Stimulated activated CD4-positive, alpha-beta T cell treated with anti-CD3 and anti-CD28 coated beads, Interleukin-15, amount 100 ng/mL, for 24 hours (primary cell): Measurements from ENCODE around the gene MEGF6.
"Not testable (repeated sequence)": the region's sequence is repeated elsewhere in the genome, so short reads cannot be mapped to it uniquely, and the experiment has no call there.

Experiments used
- DNase-seq: peaks from one replicate; pipeline ENCODE4 v3.0.0-alpha.2; 2020

MEGF6 gene

DNA sequence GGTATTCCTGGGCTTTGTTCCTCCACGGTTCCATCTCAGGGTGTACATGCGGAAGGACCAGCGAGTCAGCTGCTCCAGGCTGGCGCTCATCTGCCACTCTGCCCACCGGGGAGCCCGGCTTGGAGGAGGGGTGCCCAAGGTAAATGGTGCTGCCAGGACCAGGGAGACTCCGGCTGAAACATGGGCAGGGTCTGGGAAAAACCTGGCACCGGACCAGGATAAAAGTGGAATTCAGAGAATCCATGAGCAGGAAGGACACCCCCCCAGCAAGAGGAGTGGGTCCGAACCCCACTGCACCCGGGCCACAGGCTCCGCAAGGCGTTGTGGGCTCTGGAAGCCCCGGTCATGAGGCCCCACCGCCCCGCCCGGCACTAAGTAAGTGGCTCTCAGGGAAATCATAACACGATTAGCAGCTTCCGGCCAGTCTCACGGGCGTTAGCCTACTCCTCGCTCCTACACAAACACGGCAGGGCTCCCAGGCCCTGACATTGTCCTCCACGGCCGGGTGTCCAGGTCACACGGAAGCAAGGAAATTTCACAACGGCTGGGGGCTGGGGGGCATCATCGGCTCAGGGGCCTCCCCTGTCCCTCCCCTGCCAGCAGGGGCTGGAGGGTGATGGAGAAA is 21.1 kb downstream of the MEGF6 start:
- no peak for DNase-seq

- DNase-seq: no peak
Measured at GRCh38 chr1:3588395-3588794, 22.9 kb downstream of the MEGF6 start.

- DNase-seq: no peak
Measured at GRCh38 chr1:3586986-3587759, 24.1 kb downstream of the MEGF6 start.

DNA sequence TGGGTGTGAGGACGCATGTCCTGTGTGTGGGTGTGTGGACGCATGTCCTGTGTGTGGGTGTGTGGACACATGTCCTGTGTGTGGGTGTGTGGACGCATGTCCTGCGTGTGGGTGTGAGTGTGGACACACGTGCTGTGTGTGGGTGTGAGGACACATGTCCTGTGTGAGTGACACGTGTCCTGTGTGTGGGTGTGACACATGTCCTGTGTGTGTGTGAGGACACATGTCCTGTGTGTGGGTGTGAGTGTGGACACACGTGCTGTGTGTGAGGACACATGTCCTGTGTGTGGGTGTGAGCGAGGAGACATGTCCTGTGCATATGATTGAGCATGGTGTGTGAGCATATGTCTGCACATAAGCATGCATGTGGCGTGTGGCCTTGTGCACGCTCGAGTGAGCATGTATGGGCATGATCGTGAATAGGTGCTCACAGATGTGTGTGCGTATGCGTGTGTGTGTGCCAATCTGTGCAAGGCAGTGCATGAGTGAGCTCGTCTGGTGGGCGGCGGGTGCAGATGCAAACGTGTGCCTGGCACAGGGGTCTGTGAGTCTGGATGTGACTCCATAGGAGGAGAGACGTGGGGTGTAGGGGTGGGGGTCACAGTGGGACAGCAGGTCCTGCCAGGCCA is 25.3 kb downstream of the MEGF6 start:
- DNase-seq: no peak

DNA sequence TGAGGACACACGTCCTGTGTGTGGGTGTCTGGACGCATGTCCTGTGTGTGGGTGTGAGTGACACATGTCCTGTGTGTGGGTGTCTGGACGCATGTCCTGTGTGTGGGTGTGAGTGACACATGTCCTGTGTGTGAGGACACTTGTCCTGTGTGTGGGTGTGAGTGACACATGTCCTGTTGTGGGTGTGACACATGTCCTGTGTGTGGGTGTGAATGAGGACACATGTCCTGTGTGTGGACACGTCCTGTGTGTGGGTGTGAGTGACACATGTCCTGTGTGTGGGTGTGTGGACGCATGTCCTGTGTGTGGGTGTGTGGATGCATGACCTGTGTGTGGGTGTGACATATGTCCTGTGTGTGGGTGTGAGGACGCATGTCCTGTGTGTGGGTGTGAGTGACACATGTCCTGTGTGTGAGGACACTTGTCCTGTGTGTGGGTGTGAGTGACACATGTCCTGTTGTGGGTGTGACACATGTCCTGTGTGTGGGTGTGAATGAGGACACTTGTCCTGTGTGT is 25.9 kb downstream of the MEGF6 start:
- not testable (repeated sequence) for DNase-seq

- DNase-seq: peak; percentile 35
Measured at GRCh38 chr1:3584915-3585314, 26.4 kb downstream of the MEGF6 start.

DNA sequence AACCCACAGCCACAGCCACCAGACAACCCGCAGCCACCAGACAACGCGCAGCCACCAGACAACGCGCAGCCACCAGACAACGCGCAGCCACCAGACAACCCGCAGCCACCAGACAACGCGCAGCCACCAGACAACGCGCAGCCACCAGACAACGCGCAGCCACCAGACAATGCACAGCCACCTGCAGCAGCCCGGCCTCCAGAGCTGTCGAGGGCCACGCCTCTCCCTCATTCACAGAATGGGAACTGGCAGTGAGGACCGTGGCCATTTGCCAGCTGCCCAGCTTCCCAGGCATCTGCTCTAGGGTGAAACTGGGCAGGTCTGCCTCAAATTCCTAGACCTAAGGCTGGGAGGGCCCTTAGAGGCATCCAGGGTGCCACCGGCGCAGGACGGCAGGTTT is 27.6 kb downstream of the MEGF6 start:
- not testable (repeated sequence) for DNase-seq

DNA sequence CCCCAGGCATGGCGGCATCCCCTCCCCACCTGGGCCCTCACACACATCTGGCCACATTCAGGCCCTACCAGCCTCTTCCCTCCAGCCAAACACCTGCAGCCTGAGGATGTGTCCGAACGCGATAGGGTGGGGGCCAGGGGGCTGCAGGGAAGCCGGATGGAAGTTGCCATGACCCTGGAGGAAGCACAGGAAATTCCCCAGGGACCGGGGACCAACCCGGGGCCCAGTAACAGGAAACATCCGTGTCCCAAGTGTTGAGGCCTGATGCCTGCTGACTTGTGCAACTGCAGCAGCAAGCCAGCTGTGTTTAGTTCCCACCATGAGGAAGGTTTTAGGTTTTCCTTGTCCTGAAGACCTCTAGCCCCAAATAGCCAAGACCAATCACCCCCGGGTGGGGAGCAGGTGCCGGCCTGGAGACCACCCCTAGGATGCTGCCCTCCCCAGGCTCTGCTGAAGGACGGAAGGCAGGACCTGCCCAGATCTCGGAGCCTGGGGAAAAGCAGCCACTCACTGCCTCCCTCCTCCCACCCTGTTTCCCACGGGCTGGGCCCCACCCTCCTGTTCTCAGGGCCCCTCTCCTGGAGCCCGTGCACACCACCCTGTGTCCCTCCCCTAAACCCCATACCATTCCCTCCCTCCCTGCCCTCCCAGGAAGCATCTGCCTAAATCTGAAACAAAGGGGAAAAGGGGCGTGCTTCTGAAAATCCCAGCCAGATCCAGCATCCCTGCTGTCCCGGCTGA is 29.8 kb downstream of the MEGF6 start:
- DNase-seq: no peak

GRCh38 chr1:3580231-3580630 is 31.1 kb downstream of the MEGF6 start:
- no peak for DNase-seq

GRCh38 chr1:3579626-3580025 is 31.7 kb downstream of the MEGF6 start:
- no peak for DNase-seq

- DNase-seq: no peak
Measured at GRCh38 chr1:3578906-3579305, 32.4 kb downstream of the MEGF6 start.

- DNase-seq: no peak
Measured at GRCh38 chr1:3578433-3578805, 32.9 kb downstream of the MEGF6 start.

GRCh38 chr1:3577711-3578432 is 33.4 kb downstream of the MEGF6 start:
- no peak for DNase-seq

GRCh38 chr1:3577300-3577699 is 34.0 kb downstream of the MEGF6 start:
- no peak for DNase-seq

GRCh38 chr1:3575993-3576392 is 35.3 kb downstream of the MEGF6 start:
- DNase-seq: no peak

DNA sequence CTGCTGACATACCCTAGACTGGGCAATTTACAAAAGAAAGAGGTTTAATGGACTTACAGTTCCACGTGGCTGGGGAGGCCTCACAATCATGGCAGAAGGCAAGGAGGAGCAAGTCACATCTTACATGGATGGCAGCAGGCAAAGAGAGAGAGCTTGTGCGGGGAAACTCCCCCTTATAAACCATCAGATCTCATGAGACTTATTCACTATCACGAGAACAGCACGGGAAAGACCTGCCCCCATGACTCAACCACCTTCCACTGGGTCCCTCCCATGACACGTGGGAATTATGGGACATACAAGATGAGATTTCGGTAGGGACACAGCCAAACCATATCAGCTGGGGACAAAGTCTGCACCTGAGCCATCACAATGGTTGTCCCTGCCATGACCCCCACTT is 35.8 kb downstream of the MEGF6 start:
- not testable (repeated sequence) for DNase-seq

DNA sequence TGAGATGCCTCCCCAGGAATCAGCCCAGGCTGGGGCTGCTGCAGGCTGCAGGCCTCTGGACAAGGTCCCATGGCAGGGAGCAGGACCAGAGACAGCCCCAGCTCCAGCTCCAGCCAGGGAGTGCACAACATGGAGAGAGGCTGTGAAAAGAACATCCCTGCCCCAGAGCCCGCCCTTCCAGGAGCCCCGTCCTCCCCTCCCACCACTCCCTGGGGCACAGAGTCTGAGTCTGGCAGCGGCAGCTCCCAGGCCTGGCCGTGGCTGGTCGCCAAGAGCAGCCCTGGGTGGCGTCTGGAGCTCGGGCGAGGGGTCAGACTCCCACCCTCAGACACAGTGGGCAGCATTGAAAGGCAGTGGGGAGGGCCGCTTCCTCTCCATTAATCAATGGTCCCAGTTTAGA is 37.8 kb downstream of the MEGF6 start:
- DNase-seq: no peak

DNA sequence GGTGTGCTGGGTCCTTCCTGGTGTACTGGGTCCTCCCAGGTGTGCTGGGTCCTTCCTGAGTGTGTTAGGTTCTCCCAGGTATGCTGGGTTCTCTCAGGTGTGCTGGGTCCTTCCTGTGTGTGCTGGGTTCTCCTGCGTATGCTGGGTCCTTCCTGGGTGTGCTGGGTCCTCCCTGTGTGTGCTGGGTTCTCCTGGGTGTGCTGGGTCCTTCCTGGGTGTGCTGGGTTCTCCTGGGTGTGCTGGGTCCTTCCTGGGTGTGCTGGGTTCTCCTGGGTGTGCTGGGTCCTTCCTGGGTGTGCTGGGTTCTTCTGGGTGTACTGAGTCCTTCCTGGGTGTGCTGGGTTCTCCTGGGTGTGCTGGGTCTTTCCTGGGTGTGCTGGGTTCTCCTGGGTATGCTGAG is 38.7 kb downstream of the MEGF6 start:
- DNase-seq: not testable (repeated sequence)

- DNase-seq: no peak
Measured at GRCh38 chr1:3571263-3571662, 40.0 kb downstream of the MEGF6 start.

- DNase-seq: no peak
Measured at GRCh38 chr1:3570066-3570986, 41.0 kb downstream of the MEGF6 start.

DNA sequence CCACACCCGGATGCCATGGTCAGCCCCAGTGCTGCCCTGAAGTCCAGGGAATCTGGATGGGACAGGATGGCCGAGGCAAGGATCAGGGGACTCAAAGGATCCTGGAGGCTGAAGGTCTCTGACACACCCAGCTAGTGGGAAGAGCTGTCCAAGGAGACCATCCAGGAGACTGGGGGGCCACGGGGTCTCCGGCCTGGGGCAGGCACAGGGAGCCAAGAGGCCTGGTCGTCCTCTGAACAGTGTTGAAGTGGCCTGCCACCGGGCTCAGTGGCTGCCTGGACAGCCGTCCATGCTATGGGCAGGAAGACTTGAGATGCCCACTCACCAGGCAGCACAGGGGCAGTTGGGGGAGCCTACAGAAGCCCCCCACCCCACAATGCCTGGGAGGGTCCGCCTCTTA is 41.9 kb downstream of the MEGF6 start:
- DNase-seq: no peak
